ENCODE results near the gene BACH2.

BACH2 gene

DNA sequence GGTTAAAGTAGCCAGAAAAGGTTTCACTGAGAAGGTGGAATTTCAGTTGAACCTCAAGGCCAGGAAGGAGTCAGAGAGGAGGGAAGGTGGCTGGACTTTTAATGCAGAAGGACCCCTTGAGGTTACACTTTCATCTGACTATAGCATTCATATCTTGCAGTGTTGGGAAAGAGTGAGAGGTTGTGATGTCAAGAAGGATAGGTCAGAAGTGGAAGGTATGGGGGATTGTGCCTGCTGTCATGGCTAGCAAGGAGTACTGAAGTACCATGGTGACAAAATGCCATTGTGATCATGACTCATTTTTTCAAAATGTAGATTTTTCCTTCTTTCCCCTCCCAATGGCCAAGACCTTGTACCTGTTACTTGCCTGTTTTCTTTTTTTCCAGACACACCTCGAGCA lies 5.2 kb upstream of the BACH2 start:
- no peak overlapping the region for H3K4me3 ChIP-seq (ENCODE audit: low read depth, low read length)
- TF ChIP-seq, protein P1, sequence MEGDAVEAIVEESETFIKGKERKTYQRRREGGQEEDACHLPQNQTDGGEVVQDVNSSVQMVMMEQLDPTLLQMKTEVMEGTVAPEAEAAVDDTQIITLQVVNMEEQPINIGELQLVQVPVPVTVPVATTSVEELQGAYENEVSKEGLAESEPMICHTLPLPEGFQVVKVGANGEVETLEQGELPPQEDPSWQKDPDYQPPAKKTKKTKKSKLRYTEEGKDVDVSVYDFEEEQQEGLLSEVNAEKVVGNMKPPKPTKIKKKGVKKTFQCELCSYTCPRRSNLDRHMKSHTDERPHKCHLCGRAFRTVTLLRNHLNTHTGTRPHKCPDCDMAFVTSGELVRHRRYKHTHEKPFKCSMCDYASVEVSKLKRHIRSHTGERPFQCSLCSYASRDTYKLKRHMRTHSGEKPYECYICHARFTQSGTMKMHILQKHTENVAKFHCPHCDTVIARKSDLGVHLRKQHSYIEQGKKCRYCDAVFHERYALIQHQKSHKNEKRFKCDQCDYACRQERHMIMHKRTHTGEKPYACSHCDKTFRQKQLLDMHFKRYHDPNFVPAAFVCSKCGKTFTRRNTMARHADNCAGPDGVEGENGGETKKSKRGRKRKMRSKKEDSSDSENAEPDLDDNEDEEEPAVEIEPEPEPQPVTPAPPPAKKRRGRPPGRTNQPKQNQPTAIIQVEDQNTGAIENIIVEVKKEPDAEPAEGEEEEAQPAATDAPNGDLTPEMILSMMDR (IDR thresholded peaks at IDR 0.05; ENCODE audit: borderline replicate concordance, insufficient read depth, low read depth, low read length) = no peak

DNA sequence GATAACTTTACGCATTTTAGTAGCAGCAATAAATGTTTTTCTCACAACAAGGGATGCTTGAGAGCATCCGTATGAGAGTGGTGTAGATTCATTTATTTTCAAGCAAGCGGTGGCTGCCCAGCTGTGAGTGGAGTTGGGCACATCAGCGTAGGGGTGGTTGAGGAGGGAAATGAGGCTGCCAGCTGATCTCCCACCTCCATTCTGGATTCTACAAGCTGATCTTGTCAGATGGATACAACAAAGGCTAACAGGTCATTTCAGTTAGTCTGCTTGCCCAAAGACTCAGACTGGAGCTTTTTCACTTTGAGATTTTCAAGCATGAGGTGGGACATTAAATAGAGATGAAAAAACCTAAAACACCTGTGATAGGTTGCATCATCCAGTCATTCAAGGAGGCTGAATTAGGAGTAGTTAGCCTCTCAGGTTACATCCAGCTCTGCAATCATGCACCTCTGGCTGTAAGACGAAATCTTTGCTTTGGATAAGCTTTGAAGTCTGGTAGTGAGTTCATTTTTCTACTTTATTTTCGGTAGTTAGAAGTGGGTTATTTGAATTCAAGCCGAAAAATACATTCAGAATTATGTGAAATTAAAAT lies 1.9 kb upstream of the BACH2 start:
- TF ChIP-seq, protein P1 (IDR thresholded peaks at IDR 0.05; ENCODE audit: borderline replicate concordance, insufficient read depth, low read depth, low read length) = no peak
- no peak overlapping the region for H3K4me3 ChIP-seq (ENCODE audit: low read depth, low read length)

DNA sequence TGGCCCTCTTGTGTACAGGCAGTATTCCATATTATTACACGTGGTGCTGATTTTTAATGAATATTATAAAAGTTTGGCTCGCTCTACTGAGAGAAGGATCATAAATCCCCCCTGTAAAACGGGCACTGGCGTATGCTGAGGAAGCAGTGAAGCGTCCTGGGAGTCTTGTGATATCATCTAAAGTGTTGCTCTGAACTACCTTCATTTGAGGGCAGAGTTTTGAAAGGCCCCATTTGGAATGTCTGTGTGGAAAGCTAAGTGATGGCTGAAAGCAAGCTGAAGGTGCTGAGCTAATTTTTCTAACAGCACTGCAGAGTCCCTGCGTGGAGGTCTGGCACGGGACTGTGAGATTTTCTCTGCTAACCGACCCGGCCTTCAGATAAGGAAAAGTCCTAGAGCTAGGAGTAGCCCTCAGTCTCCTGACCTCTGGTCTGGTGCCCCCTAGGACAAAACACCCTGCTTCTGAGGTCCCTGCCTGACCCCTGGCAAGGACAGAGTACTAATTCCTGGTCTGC lies 1.3 kb upstream of the BACH2 start:
- TF ChIP-seq, protein P1 (IDR thresholded peaks at IDR 0.05; ENCODE audit: borderline replicate concordance, insufficient read depth, low read depth, low read length) = no peak
- no peak overlapping the region for H3K4me3 ChIP-seq (ENCODE audit: low read depth, low read length)

DNA sequence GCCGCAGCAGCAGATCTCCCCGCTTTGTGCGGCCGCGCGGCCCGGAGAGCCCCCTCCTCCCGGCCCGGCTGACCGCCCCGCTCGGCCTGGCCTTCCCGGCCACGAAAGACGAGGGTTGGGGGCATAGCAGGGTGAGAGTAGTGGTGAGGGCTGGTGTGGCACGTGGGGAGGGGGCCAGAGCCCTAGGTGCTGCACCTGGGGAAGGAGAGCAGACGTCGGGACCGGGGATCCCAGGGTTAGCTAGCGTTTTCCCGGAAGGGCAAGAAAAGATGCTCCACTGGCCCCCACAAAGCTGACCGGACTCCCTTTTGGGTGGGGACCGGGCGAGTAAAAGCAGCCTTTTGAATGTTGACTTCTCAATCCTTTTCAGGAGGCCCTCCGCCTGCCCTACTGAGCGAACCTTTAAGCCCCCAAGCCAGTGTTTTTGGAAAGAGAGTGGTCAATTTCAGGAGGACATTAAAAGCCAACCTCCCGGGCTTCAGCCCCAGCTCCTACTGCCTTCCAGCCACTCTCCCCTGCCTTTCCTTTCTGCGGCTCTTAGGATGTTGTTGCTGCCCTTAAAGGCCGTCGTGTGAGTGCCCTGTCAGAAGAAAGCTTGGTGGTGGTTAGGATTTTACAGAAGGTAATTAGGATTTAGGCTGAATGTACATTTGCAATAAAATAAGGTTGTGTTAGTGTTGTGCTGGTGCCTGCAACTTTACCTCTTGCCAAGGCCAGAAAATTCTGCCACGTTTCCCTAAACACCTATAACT lies 648 bp upstream of the BACH2 start:
- TF ChIP-seq, protein P1 (IDR thresholded peaks at IDR 0.05; ENCODE audit: borderline replicate concordance, insufficient read depth, low read depth, low read length) = no peak

DNA sequence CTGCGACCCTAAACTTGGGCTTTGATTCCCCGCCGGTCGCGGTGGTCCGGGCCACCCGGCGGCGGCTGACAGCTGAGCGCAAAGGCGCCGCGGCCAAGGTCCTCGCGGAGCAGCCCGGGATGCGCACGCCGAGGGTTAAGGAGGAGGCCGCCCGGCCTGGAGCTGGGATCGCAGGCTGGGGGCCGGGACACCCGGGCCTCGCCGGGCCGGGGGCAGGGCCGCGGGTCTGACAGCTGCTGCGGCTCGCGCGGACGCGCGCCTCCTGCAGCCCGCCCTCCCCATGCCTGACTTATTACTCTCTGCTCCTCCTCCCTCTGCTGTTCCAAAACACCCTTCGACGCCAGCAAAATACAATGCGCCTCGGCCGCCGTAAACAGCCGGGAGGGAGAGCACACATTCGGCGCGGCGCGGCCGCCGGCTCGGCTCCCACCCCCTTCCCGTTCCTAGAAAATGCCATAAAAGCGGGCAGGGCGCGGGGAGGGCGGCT lies 746 bp downstream of the BACH2 start:
- H3K4me3 ChIP-seq (ENCODE audit: low read depth, low read length) = no peak overlapping the region

More for the DNA sequence above, 648 bp upstream of the BACH2 start:
- H3K4me3 ChIP-seq (ENCODE audit: low read depth, low read length) = no peak overlapping the region

DNA sequence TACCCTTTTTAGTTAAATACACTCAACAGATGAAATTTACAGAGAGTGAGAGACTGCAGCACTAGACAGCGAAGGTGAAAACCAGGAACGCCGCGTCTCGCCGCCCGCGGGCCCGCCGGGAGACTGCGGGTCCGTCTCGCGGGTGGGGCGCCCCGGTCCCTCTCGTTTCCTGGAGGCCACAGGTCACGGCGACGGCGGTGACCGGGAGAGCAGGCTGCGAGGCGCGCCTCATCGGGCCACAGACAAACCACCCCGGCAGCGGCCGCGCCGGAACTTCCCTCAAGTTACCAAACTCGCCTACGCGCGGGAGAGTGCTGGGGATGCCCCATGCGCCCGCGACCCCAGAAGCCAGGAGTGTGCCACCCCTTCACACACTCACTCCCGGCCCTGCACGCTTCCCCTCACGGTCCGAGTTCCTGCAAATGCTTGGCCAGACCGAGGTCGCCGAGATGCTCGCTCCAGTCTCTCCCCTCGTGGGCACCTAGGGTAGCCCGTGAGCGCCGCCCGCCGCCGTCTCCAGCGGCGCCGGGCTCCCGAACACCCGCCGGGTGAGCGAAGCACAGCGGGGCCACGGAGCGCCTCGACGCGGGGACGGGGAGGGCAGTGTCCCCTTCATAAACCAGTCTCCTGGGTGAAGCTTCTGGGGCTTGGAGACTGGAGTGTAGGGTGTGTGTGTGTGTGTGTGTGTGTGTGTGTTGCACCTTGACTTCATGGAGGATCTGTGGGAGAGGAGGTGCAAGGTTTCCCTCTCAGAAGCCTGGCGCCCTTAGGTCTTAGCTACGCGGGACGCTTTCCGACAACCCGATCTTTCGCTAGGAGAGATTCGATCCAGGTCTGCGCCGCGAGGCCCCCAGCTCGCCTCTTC lies 1.4 kb downstream of the BACH2 start:
- TF ChIP-seq, protein P1 (IDR thresholded peaks at IDR 0.05; ENCODE audit: borderline replicate concordance, insufficient read depth, low read depth, low read length) = no peak
- no peak overlapping the region for H3K4me3 ChIP-seq (ENCODE audit: low read depth, low read length)

More for the DNA sequence above, 746 bp downstream of the BACH2 start:
- TF ChIP-seq, protein P1 (IDR thresholded peaks at IDR 0.05; ENCODE audit: borderline replicate concordance, insufficient read depth, low read depth, low read length) = no peak

Data from GM12875 (cell line).